Stimulated activated CD4-positive, alpha-beta T cell treated with anti-CD3 and anti-CD28 coated beads, TNF-alpha, amount 100 ng/mL, for 24 hours (primary cell): ENCODE measurements around the gene RYR2.
"Not testable (repeated sequence)": the region's sequence is repeated elsewhere in the genome, so short reads cannot be mapped to it uniquely, and the experiment has no call there.

Experiments
- DNase-seq, 3 experiments: peaks; one replicate each; pipeline ENCODE4 v3.0.0-alpha.2; 2020; ENCODE audit warnings: low read depth in 3 of 3

RYR2 gene

GRCh38 chr1:237562242-237562823, 520.3 kb downstream of the RYR2 start:
- DNase-seq: no peak

- DNase-seq: no peak
Measured at GRCh38 chr1:237565236-237565635, 523.3 kb downstream of the RYR2 start.

- no peak for DNase-seq
Measured at GRCh38 chr1:237566581-237566980, 524.6 kb downstream of the RYR2 start.

GRCh38 chr1:237568955-237569354, 527.0 kb downstream of the RYR2 start:
- no peak for DNase-seq

- DNase-seq: no peak
Measured at GRCh38 chr1:237570530-237570929, 528.5 kb downstream of the RYR2 start.

GRCh38 chr1:237574536-237574935, 532.6 kb downstream of the RYR2 start:
- no peak for DNase-seq

- DNase-seq: no peak
Measured at GRCh38 chr1:237578540-237578939, 536.6 kb downstream of the RYR2 start.

GRCh38 chr1:237580726-237581125, 538.7 kb downstream of the RYR2 start:
- DNase-seq: no peak

GRCh38 chr1:237583270-237583669, 541.3 kb downstream of the RYR2 start:
- no peak for DNase-seq

- DNase-seq: no peak
Measured at GRCh38 chr1:237583756-237584155, 541.8 kb downstream of the RYR2 start.

- DNase-seq: no peak
Measured at GRCh38 chr1:237590386-237590785, 548.4 kb downstream of the RYR2 start.

GRCh38 chr1:237591353-237591752, 549.4 kb downstream of the RYR2 start:
- DNase-seq: no peak

- not testable (repeated sequence) for DNase-seq
Measured at GRCh38 chr1:237603036-237603568, 561.1 kb downstream of the RYR2 start.

- DNase-seq: no peak
Measured at GRCh38 chr1:237608433-237608832, 566.4 kb downstream of the RYR2 start.

- DNase-seq: no peak
Measured at GRCh38 chr1:237610157-237610556, 568.2 kb downstream of the RYR2 start.

GRCh38 chr1:237613984-237614383, 572.0 kb downstream of the RYR2 start:
- DNase-seq: no peak

GRCh38 chr1:237619553-237619952, 577.6 kb downstream of the RYR2 start:
- no peak for DNase-seq

GRCh38 chr1:237634922-237635321, 592.9 kb downstream of the RYR2 start:
- DNase-seq: no peak

- no peak for DNase-seq
Measured at GRCh38 chr1:237638555-237638954, 596.6 kb downstream of the RYR2 start.

- DNase-seq: no peak
Measured at GRCh38 chr1:237640011-237640671, 598.2 kb downstream of the RYR2 start.

GRCh38 chr1:237640966-237641365, 599.0 kb downstream of the RYR2 start:
- DNase-seq: no peak

- DNase-seq: no peak
Measured at GRCh38 chr1:237650809-237651208, 608.8 kb downstream of the RYR2 start.

GRCh38 chr1:237655778-237656177, 613.8 kb downstream of the RYR2 start:
- DNase-seq: no peak

- DNase-seq: no peak
Measured at GRCh38 chr1:237664348-237664747, 622.4 kb downstream of the RYR2 start.
